Parathyroid adenoma (tissue), 2 donors: ENCODE measurements around the gene GUCA1C.

Experiments
- H2AFZ ChIP-seq: fragments of 300-600 bp; sonication (generic); one replicate; pipeline ENCODE4 v1.7.0; 2017; ENCODE audit warnings: antibody characterized with exemption, mild to moderate bottlenecking
- H3K27ac ChIP-seq: fragments of 300-600 bp; sonication (generic); one replicate; pipeline ENCODE4 v1.7.0; 2017
- H3K27me3 ChIP-seq: fragments of 300-600 bp; sonication (generic); one replicate; pipeline ENCODE4 v1.7.0; 2017; ENCODE audit warnings: low read length; ENCODE audit not compliant: control insufficient read depth, insufficient read depth
- H3K36me3 ChIP-seq: fragments of 300-600 bp; sonication (generic); one replicate; pipeline ENCODE4 v1.7.0; 2017; ENCODE audit warnings: low read length; ENCODE audit not compliant: control insufficient read depth, insufficient read depth
- H3K4me1 ChIP-seq: fragments of 300-600 bp; sonication (generic); one replicate; pipeline ENCODE4 v1.7.0; 2017; ENCODE audit warnings: control low read depth
- H3K4me2 ChIP-seq: fragments of 300-600 bp; sonication (generic); one replicate; pipeline ENCODE4 v1.7.0; 2017; ENCODE audit warnings: low read length
- H3K4me3 ChIP-seq: fragments of 300-600 bp; sonication (generic); one replicate; pipeline ENCODE4 v1.7.0; 2017; ENCODE audit warnings: low read depth, low read length
- H3K79me2 ChIP-seq: fragments of 300-600 bp; sonication (generic); one replicate; pipeline ENCODE4 v1.7.0; 2017; ENCODE audit warnings: control low read depth
- H3K9ac ChIP-seq: fragments of 300-600 bp; sonication (generic); one replicate; pipeline ENCODE4 v1.7.0; 2017; ENCODE audit warnings: mild to moderate bottlenecking
- H3K9me3 ChIP-seq: fragments of 300-600 bp; sonication (generic); one replicate; pipeline ENCODE4 v1.7.0; 2017; ENCODE audit warnings: low read length; ENCODE audit not compliant: control insufficient read depth
- TF ChIP-seq, protein P1 (sequence below): fragments of 300-600 bp; sonication (generic); IDR thresholded peaks from one replicate; pipeline ENCODE4 v1.7.0; 2017; ENCODE audit warnings: antibody characterized with exemption, mild to moderate bottlenecking
- donor health status: primary hyperparathyroidism.

The GUCA1C gene

DNA sequence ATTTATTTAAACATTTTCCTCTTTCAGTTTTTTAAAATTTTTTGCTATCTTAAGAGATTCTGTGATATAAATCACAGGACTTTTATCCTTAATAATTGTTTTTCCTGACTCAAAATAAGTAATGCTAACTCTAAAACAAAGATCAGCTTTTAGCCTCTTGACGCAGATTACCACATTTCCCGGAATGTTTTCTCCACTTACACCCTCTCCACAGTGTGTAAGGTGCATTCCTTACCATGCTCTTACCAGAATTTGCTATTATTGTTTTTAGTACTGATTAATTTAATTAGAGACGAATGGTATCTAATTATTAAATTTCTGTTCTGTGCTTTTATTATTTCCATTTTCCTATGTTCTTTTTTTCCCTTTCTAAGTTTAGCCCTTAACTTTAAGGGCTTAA lies 34.8 kb downstream of the GUCA1C start:
- Histone ChIP-seq H3K4me2 (no peak overlapping the region), H3K9me3 (no peaks in the 10 kb centered on the region), H3K4me3 (no peak overlapping the region), H3K36me3 (no peaks in the 10 kb centered on the region), H2AFZ (no peak overlapping the region), H3K4me1 (no peaks in the 10 kb centered on the region), H3K9ac (no peak overlapping the region), H3K27ac (no peak overlapping the region), H3K79me2 (no peaks in the 10 kb centered on the region), H3K27me3 (no peaks in the 10 kb centered on the region)
- TF ChIP-seq, protein P1, sequence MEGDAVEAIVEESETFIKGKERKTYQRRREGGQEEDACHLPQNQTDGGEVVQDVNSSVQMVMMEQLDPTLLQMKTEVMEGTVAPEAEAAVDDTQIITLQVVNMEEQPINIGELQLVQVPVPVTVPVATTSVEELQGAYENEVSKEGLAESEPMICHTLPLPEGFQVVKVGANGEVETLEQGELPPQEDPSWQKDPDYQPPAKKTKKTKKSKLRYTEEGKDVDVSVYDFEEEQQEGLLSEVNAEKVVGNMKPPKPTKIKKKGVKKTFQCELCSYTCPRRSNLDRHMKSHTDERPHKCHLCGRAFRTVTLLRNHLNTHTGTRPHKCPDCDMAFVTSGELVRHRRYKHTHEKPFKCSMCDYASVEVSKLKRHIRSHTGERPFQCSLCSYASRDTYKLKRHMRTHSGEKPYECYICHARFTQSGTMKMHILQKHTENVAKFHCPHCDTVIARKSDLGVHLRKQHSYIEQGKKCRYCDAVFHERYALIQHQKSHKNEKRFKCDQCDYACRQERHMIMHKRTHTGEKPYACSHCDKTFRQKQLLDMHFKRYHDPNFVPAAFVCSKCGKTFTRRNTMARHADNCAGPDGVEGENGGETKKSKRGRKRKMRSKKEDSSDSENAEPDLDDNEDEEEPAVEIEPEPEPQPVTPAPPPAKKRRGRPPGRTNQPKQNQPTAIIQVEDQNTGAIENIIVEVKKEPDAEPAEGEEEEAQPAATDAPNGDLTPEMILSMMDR, result no peak

DNA sequence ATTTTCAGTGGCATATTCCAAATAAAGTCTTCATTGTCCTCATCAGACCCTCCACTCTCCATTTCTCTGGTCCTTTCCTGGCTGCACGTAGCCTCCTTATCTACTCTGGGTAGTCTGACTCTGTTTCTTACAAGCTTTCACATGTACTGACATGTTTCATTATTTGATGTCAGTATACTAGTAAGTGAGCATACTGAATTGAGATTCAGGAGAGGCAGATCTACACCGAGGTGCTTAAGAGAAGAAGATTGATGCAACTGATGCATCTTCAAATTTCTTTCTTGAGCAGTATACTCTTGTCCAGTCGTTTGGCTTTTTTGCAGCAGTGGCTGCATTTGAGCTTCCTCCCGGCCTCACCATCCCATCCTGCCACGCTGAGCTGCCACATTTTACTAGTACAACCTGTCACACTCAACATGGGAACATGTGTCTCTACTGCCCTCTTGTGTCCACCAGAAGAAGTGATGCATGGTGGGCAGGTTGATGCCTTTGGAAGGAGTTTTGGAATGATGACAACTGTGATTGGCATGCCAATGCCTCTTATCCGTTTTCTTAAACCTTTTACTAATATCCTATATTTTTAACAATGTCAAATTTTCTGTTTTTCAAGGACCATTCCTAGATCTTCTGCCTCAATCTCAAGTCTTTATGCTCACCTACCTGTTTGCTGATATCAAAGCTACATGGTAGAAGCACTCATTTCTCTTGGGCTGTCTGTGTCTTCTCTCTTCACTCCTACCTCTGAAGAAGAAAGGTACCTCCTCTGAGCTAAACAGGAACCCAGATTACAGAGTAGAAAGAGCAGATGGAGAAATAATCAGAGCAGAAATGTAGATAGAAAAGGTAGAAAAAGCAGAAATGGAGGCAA lies 38.7 kb downstream of the GUCA1C start:
- Histone ChIP-seq H3K27me3 (no peaks in the 10 kb centered on the region), H3K9ac (no peak overlapping the region), H3K4me1 (no peaks in the 10 kb centered on the region), H3K79me2 (no peaks in the 10 kb centered on the region), H2AFZ (no peak overlapping the region), H3K4me2 (no peak overlapping the region), H3K4me3 (no peak overlapping the region), H3K36me3 (no peaks in the 10 kb centered on the region), H3K9me3 (no peaks in the 10 kb centered on the region), H3K27ac (no peak overlapping the region)
- TF ChIP-seq, protein P1, result peak; percentile 69

DNA sequence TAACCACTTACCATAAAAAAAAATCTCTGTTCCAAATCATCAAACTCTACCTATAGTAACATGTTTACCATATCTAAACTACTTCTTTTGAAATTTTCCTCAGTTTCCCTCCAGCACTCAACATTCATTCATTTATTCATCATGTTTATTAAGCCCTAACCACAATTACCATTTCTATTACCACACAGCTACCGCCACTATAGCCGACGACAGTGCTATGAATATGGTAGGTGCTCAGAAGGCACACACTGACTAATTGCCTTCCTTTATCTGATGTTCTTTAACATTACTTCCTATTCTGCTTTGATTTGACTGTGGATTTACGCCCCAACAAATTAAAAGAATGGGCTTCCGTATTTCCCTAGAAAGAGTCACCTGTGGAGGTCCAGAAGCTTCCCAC lies 43.9 kb downstream of the GUCA1C start:
- H3K4me3 ChIP-seq, result no peak overlapping the region

DNA sequence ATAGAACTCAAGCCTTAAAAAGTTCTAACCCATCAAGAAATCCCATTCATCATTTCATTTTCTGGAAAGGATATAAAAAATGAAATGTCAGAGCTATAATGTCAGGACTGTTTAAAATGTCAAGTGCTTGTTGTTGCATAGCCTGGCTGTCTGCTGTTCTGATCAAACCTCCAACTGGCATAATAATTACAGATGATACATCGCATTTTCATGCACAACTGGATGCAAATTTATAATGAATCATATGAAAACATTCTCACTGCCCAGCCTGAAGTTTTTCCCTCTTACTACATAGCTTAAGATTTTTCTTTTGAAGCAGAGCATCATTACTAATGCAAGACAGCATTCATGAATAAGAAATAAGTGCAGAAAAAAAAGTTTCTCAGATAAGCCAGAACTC lies 46.5 kb downstream of the GUCA1C start:
- peaks cover 2% of the 10 kb centered on the region for H3K27me3 ChIP-seq
- H3K4me3 ChIP-seq, result no peak overlapping the region
- H3K9ac ChIP-seq, result no peak overlapping the region
- H3K9me3 ChIP-seq, result no peaks in the 10 kb centered on the region
- no peaks in the 10 kb centered on the region for H3K36me3 ChIP-seq
- H3K4me2 ChIP-seq, result no peak overlapping the region
- TF ChIP-seq, protein P1, result no peak
- no peaks in the 10 kb centered on the region for H3K79me2 ChIP-seq
- H3K4me1 ChIP-seq, result no peaks in the 10 kb centered on the region
- H2AFZ ChIP-seq, result no peak overlapping the region
- H3K27ac ChIP-seq, result no peak overlapping the region

More for the DNA sequence above, 43.9 kb downstream of the GUCA1C start:
- no peak overlapping the region for H3K27ac ChIP-seq
- H3K4me1 ChIP-seq, result no peaks in the 10 kb centered on the region
- TF ChIP-seq, protein P1, result no peak
- peaks cover 2% of the 10 kb centered on the region for H3K27me3 ChIP-seq
- no peaks in the 10 kb centered on the region for H3K79me2 ChIP-seq
- H3K4me2 ChIP-seq, result no peak overlapping the region
- no peaks in the 10 kb centered on the region for H3K36me3 ChIP-seq
- H3K9ac ChIP-seq, result no peak overlapping the region
- no peaks in the 10 kb centered on the region for H3K9me3 ChIP-seq
- no peak overlapping the region for H2AFZ ChIP-seq

DNA sequence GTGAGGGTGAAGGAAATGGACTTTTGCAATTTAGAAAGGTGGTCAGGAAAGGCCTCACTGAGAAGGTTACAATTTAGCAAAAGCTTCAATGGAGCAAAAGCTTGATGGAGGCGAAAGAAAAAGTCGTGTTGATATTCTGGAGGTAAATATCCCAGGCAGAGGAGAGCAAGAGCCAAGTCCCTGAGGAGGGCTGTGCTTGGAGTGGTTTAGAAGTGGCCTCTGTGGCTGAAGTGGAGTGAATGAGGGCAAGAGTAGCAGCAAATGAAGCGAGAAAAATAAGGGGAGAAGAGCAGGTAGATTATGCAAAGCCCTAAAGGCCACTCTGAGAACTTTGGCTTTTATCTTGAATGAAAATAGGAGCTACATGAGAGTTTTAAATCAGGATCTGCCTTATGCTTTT lies 54.1 kb downstream of the GUCA1C start:
- Histone ChIP-seq H3K4me3 (no peak overlapping the region), H2AFZ (no peak overlapping the region), H3K27me3 (no peaks in the 10 kb centered on the region), H3K79me2 (no peaks in the 10 kb centered on the region), H3K4me2 (no peak overlapping the region), H3K9me3 (no peaks in the 10 kb centered on the region), H3K36me3 (no peaks in the 10 kb centered on the region), H3K27ac (no peak overlapping the region), H3K4me1 (no peaks in the 10 kb centered on the region), H3K9ac (no peak overlapping the region)
- TF ChIP-seq, protein P1, result no peak
